Measurements from ENCODE around the gene ADISSP.
"Not testable (repeated sequence)": the region's sequence is repeated elsewhere in the genome, so short reads cannot be mapped to it uniquely, and the experiment has no call there.

Gene ADISSP

GRCh38 chr20:3797592-3798372, 30.2 kb upstream of the ADISSP start:
- DNase-seq = no peak

- no peak for DNase-seq
These were observed 29.6 kb upstream of the ADISSP start for GRCh38 chr20:3797226-3797545.

GRCh38 chr20:3796477-3797225, 29.1 kb upstream of the ADISSP start:
- no peak for DNase-seq

DNA sequence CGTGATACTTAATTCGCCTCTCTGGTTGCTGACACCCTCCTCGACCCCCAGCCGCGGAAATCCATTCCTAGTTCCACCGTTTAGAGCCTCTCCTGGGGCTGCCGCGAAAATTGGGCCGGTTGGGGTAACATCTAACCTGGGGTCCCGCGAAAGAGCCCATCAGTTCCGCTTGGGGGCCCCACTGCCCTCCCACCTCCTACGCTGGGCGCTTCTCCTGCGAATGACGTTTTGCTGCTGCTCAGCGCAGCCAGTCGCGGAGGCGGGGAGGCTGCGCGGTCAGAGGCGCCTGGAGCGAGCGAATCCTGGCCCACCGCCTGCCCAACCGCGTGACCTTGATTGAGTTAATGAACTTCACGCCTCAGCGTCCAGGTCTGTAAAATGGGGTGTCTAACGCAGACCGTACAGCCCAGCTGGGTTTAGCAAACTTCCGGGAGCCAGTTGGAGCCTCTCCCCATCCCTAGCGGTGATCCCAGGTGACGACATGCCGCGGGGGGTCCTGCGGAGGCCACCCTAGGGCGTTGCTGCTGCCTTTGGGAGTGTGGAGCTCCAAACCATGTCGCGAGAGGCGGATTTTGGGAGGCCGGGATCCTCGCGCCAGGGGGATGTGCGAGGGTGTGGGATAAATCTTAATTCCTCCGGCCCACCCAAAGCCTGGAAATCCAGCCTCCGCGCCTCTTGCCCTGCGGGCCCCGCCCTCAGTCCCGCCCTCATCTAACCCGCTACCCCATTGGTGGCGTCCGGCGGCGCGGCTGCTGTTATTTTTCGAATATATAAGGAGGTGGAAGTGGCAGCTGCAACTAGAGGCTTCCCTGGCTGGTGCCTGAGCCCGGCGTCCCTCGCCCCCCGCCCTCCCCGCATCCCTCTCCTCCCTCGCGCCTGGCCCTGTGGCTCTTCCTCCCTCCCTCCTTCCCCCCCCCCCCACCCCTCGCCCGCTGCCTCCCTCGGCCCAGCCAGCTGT, 28.2 kb upstream of the ADISSP start, which contains the start of gene CDC25B:
Gene CDC25B, plus strand, starts transcription at position 800 of the 958 bp plus-strand sequence. CDS start 222 bp downstream, outside the sequence.
- DNase-seq = peak; percentile 87

- DNase-seq = no peak
These were observed 27.3 kb upstream of the ADISSP start for GRCh38 chr20:3794701-3795420.

DNA sequence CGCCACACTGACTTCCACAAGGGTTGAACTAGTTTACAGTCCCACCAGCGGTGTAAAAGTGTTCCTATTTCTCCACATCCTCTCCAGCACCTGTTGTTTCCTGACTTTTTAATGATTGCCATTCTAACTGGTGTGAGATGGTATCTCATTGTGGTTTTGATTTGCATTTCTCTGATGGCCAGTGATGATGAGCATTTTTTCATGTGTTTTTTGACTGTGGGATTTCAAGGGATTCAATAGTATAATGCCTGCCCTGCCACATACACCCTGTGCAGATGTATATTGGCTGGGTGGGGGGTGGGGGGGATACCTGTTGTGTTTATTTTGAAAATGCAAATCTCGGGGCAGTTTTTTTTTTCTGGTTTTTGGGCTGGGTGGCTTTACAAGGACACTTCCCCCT, 26.6 kb upstream of the ADISSP start:
- not testable (repeated sequence) for DNase-seq

GRCh38 chr20:3789201-3789600, 21.6 kb upstream of the ADISSP start:
- DNase-seq = not testable (repeated sequence)

- no peak for DNase-seq
These were observed 21.2 kb upstream of the ADISSP start for GRCh38 chr20:3788685-3789155.

- DNase-seq = no peak
These were observed 19.9 kb upstream of the ADISSP start for GRCh38 chr20:3787324-3788014.

DNA sequence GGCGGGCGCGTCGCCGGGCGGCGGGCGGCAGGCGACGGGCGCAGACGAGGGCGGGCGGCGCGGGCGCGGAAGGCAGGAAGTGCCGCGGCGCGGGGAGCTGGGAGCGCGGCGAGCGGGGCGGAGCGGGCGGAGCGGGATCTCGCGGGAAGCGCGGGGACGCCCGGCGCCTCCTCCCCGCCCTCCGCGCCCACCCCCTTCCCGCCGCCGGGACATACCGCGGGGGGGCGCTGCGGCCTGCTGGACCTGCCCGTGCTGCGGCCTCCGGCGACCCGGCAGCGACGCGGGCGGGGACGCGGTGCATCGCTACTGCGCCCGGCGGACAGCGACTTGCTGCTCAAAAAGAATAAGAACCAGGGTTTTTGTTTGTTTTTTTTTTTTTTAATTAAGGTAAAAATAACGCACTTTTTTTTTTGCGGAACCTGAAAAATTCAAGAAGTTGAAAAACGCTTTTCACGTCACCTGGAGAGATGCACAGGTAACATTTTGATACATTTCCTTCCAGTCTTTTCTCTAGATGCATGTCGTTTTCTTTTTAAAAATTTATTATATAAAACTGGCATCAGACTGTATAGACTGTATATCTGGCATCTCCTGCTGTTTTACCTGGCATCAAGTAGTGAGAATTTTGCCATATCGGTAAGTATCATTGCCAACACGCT, 19.2 kb upstream of the ADISSP start, which contains the start of gene CENPB:
Gene CENPB, minus strand, starts transcription at position 76 of the 659 bp plus-strand sequence. CDS start 257 bp downstream, outside the sequence.
- DNase-seq = no peak

- no peak for DNase-seq
These were observed 18.6 kb upstream of the ADISSP start for GRCh38 chr20:3786126-3786484.

DNA sequence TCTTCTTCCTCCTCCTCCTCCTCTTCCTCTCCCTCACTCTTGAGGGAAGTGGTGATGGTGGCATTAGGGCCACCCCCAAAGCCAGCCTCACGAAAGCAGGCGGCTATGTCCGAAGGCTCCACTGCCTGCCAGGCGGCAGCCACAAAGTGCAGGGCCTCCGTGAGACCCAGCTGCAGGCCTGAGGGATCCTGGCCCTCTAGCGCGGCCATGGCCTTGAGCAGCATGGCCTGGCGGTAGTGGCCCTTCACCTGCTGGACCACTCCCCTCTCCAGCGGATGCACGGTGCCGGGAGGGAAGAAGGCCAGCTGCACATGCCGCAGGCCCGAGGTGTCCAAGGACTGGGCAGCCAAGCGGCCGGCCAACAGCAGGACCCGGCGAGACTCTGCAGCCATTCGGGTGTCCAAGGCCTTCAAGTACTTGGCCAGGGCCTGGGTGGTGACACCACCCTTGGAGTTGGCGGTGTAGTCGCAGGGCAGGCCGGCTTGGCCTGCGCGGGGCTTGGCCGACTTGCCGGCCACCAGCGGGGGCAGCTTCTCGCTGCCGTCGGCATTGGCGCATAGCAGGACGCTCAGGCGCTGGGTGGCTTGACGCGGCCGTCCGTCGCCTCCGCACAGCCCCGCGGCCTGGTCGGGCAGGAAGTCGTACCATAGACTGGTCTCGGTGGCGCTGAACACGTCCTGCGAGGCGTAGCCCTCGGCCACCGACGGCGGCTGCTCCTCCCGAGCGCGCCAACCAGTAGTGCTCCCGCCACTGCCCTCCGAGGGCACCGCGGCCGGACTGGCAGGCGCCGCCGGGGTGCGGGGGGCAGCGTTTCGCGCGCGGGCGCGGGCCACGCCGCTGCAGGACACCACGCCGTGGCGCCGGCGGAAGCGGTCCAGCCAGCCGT, 17.9 kb upstream of the ADISSP start:
- DNase-seq = no peak

- DNase-seq = no peak
These were observed 17.3 kb upstream of the ADISSP start for GRCh38 chr20:3784863-3785239.

DNA sequence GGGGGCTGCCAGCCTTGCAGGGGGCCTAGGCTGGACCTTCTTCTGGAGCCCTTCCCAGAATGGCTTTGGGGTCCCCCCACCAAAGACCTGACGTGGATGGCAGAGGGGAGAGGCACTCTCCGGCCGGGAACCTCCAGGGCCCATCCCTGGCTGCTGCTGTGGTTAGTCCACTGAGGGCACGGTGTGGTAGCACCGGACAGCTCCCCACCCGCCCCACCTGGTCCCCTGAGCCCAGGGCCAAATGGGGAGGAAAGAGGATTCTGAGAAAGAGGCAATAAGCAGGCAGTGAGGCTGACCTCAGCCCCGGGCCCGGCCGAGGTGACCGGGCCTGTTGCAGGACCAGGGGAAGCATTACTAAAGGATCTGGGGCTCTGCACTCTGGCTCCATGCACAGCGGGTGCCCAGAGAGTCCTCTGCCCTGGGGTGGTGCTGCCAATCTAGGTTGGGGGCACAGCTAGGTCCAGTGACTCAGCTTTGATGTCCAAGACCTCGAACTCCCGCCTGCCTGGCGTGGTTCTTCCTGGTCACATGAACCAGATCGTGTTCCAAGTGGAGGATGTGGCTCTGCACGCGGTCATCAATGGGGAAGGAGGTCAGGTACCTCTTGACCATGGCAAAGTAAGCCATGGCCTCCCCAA, 16.8 kb upstream of the ADISSP start:
- no peak for DNase-seq

GRCh38 chr20:3783511-3784195, 16.1 kb upstream of the ADISSP start:
- DNase-seq = no peak

GRCh38 chr20:3783068-3783489, 15.5 kb upstream of the ADISSP start:
- no peak for DNase-seq

GRCh38 chr20:3782597-3782996, 15.0 kb upstream of the ADISSP start:
- no peak for DNase-seq

DNA sequence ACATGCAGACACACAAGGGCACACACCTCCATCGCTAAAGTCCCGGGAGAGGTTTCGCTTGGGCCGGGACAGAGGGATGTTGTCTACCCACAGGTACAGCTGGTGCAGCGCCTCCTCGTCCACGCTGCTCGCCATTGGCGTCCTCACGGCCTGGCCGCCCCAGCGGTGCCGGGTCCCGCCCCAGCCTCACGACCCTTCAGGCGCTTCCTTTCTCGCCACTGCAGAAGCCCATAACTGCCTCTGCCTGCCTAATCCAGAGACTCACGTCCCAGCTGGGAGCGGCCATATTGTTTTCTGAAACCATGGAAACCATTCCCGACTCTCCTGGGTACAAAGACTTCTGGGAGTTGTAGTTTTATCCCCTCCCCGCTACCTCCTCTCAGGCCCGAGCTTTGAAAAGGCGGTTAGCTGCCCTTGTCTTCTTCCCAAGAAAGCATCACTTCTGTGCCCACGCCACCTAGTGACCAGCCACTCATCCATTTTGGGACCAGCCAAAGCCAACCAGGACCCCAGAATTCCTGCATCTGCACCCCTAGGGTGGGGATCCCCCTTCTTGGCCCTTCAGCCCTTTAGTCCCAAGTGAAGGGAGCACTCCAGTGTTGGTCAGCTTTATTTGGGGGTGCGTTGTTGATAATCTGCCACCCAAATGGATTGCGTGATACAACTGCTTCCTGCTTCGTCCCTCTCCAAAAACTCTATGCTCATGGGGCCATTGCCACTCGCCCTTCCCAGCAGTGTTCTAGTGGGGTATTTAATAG, 13.8 kb upstream of the ADISSP start, which contains the start of gene SPEF1:
Gene SPEF1, minus strand, starts transcription at position 296 of the 758 bp plus-strand sequence. Its CDS starts 161 bp downstream, at position 135.
- peak; percentile 93 for DNase-seq

All from NCI-H524 treated with DMSO at 0.1 percent for 48 hours (cell line).